ENCODE results near the gene PEX11G. TPM values are rescaled to one million over a fixed set of nuclear protein-coding genes. Genes with fewer than 3 reads are reported as not detected.
A peak's percentile ranks its signal among the peaks of the same experiment; 100 is the strongest.

PEX11G gene
- total and polyA plus RNA-seq, 10 donors, result 2.3 to 9.6 (median 4.6) TPM

DNA sequence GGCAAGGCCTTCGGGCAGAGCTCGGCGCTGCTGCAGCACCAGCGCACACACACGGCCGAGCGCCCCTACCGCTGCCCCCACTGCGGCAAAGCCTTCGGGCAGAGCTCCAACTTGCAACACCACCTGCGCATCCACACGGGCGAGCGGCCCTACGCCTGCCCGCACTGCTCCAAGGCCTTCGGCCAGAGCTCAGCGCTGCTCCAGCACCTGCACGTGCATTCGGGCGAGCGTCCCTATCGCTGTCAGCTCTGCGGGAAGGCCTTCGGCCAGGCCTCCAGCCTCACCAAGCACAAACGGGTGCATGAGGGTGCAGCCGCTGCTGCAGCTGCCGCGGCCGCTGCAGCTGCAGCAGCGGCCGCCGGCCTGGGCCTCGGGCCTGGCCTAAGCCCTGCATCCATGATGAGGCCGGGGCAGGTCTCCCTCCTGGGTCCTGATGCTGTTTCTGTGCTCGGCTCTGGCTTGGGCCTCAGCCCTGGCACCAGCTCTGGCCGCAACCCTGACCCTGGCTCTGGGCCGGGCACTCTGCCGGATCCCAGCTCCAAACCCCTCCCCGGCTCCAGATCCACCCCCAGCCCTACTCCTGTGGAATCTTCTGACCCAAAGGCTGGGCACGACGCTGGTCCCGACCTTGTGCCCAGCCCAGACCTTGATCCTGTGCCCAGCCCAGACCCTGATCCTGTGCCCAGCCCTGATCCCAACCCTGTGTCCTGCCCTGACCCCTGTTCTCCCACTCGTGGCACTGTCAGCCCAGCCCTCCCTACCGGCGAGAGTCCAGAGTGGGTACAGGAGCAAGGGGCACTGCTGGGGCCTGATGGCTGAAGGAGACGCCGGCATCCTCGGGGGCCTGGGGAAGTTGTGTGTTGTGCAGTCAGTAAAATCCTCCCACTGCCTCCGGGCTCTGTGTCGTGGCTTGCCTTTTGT lies 31.6 kb upstream of the PEX11G start:
- Histone ChIP-seq H3K9me3 (no peaks in the 10 kb centered on the region), H3K27me3 (replicated peaks in 1 of 7) (peaks cover 0 to 6% (median 0%) of the 10 kb centered on the region in 7 donors), H3K27ac (peak overlapping the region in 5 of 8 donors; percentile 7 to 68 (median 50)), H3K4me3 (no peak overlapping the region), H3K4me1 (peaks cover 18 to 82% (median 53%) of the 10 kb centered on the region in 6 donors), H3K36me3 (peaks cover 0 to 31% (median 13%) of the 10 kb centered on the region in 6 donors)
- DNase-seq, result peak; percentile 77
- 84 to 93% (median 87%) methylated on average over 30 to 51 of the region's 51 CpGs for WGBS, 5 donors
- no peak for TF ChIP-seq POLR2A (IDR thresholded peaks at IDR 0.05)
- peak in 2 of 3 donors; percentile 46 to 55 for TF ChIP-seq POLR2AphosphoS5 (IDR thresholded peaks at IDR 0.05)
- intact Hi-C loops (cut with DNase I; ENCODE audit: low total_unique reads), result no loop called here

DNA sequence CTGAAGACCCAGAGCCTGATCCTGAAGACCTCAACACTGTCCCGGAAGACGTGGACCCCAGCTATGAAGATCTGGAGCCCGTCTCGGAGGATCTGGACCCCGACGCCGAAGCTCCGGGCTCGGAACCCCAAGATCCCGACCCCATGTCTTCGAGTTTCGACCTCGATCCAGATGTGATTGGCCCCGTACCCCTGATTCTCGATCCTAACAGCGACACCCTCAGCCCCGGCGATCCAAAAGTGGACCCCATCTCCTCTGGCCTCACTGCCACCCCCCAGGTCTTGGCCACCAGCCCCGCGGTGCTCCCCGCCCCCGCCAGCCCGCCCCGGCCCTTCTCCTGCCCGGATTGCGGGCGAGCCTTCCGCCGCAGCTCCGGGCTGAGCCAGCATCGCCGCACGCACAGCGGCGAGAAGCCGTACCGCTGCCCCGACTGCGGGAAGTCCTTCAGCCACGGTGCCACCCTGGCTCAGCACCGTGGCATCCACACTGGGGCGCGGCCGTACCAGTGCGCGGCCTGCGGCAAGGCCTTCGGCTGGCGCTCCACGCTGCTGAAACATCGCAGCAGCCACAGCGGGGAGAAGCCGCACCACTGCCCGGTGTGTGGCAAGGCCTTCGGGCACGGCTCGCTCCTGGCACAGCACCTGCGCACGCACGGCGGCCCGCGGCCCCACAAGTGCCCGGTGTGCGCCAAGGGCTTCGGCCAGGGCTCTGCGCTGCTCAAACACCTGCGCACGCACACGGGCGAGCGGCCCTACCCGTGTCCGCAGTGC lies 30.7 kb upstream of the PEX11G start:
- DNase-seq, result no peak

DNA sequence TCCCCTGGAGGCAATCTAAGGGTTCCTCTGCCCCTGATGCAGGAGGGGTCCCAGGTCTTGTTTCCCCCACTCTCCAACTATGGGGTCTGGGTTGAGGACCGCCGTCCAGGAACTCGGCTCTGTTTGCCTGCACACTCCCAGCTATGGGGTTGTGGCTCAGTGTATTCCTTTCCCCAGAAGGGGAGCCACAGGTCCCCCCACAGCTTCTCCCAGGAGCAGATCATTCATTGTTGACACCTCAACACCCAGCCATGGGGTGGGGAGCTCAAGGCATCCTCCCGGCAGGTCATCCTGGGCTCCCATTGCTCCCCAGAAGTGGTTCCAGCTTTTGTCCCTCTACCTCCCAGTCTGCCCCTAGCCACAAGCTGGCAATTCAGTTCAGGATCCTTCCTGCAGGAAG lies 28.0 kb upstream of the PEX11G start:
- WGBS, 5 donors, result 51 to 84% (median 77%) methylated on average over 3 to 4 of the region's 4 CpGs
- Histone ChIP-seq H3K4me1 (peaks cover 4 to 50% (median 29%) of the 10 kb centered on the region in 6 donors), H3K27ac (peak overlapping the region in 6 of 8 donors; percentile 20 to 85 (median 80)), H3K27me3 (replicated peaks in 1 of 7) (peaks cover 0 to 6% (median 0%) of the 10 kb centered on the region in 7 donors), H3K4me3 (peak overlapping the region; percentile 43 to 75 (median 48)), H3K36me3 (peaks cover 0 to 17% (median 8%) of the 10 kb centered on the region in 6 donors), H3K9me3 (no peaks in the 10 kb centered on the region)
- intact Hi-C loops (cut with DNase I; ENCODE audit: low total_unique reads), result no loop called here
- no peak for DNase-seq
- TF ChIP-seq, protein P1, sequence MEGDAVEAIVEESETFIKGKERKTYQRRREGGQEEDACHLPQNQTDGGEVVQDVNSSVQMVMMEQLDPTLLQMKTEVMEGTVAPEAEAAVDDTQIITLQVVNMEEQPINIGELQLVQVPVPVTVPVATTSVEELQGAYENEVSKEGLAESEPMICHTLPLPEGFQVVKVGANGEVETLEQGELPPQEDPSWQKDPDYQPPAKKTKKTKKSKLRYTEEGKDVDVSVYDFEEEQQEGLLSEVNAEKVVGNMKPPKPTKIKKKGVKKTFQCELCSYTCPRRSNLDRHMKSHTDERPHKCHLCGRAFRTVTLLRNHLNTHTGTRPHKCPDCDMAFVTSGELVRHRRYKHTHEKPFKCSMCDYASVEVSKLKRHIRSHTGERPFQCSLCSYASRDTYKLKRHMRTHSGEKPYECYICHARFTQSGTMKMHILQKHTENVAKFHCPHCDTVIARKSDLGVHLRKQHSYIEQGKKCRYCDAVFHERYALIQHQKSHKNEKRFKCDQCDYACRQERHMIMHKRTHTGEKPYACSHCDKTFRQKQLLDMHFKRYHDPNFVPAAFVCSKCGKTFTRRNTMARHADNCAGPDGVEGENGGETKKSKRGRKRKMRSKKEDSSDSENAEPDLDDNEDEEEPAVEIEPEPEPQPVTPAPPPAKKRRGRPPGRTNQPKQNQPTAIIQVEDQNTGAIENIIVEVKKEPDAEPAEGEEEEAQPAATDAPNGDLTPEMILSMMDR (IDR thresholded peaks at IDR 0.05 in 8 of 11, conservative IDR thresholded peaks at IDR 0.05 in 3 of 11), result no peak
- TF ChIP-seq POLR2AphosphoS5 (IDR thresholded peaks at IDR 0.05), result no peak
- no peak for TF ChIP-seq POLR2A (IDR thresholded peaks at IDR 0.05)

More for the DNA sequence above, 30.7 kb upstream of the PEX11G start:
- Histone ChIP-seq H3K4me1 (peaks cover 18 to 75% (median 53%) of the 10 kb centered on the region in 6 donors), H3K27ac (no peak overlapping the region), H3K4me3 (no peak overlapping the region), H3K9me3 (no peaks in the 10 kb centered on the region), H3K36me3 (peaks cover 0 to 23% (median 9%) of the 10 kb centered on the region in 6 donors), H3K27me3 (replicated peaks in 1 of 7) (peaks cover 0 to 6% (median 0%) of the 10 kb centered on the region in 7 donors)
- 94 to 98% (median 96%) methylated on average over 29 to 74 of the region's 74 CpGs for WGBS, 5 donors
- intact Hi-C loops (cut with DNase I; ENCODE audit: low total_unique reads), result no loop called here
- no peak for TF ChIP-seq POLR2A (IDR thresholded peaks at IDR 0.05)
- TF ChIP-seq, protein P1 (IDR thresholded peaks at IDR 0.05 in 8 of 11, conservative IDR thresholded peaks at IDR 0.05 in 3 of 11), result no peak
- peak in 2 of 3 donors; percentile 17 to 28 for TF ChIP-seq POLR2AphosphoS5 (IDR thresholded peaks at IDR 0.05)

DNA sequence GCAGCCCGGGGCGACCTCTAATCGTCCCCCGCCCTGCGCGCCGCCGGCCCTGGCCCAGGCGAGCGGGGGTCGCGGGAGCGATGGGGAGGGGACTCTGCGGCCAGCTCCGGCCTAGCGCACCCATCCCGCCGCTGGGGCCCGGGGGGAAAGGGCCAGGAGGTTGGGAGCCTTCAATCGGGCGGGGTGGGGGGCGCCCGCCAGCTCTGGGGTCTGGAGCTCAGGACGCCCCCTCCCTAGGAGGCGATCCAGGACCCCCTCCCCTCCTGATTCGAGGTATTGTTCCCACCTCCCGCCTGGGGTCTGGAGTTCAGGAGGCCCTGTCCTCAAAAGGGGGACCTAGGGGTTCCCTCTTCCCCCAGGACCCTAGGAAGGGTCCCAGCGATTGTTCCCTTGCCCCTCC lies 27.5 kb upstream of the PEX11G start:
- Histone ChIP-seq H3K27ac (peak overlapping the region; percentile 19 to 85 (median 78)), H3K4me1 (peaks cover 0 to 45% (median 24%) of the 10 kb centered on the region in 6 donors), H3K4me3 (peak overlapping the region; percentile 43 to 75 (median 48)), H3K27me3 (replicated peaks in 1 of 7) (peaks cover 0 to 6% (median 0%) of the 10 kb centered on the region in 7 donors), H3K9me3 (no peaks in the 10 kb centered on the region), H3K36me3 (peaks cover 0 to 17% (median 8%) of the 10 kb centered on the region in 6 donors)
- 3 to 22% (median 8%) methylated on average over 1 to 28 of the region's 28 CpGs for WGBS, 5 donors
- TF ChIP-seq POLR2A (IDR thresholded peaks at IDR 0.05) (no peak), POLR2AphosphoS5 (IDR thresholded peaks at IDR 0.05) (no peak)
- TF ChIP-seq, protein P1 (IDR thresholded peaks at IDR 0.05 in 8 of 11, conservative IDR thresholded peaks at IDR 0.05 in 3 of 11), result no peak
- DNase-seq, result peak; percentile 80
- intact Hi-C loops (cut with DNase I; ENCODE audit: low total_unique reads), result no loop called here

Data from spleen (tissue), 11 donors.